HepG2 (cell line): ENCODE data around the gene TRIP6.

ENCODE experiments used
- CCAR2 ChIP-seq: fragments of 200-400 bp; formaldehyde crosslinking; optimal IDR thresholded peaks from 2 replicates; pipeline ENCODE3; 2018; ENCODE audit warnings: low read depth, mild to moderate bottlenecking, low read length, moderate library complexity
- MYNN ChIP-seq: sonication (generic); formaldehyde crosslinking; IDR thresholded peaks from 2 replicates; pipeline ENCODE4 v1.4.0; 2020; ENCODE audit warnings: mild to moderate bottlenecking, low read depth, missing genetic modification reagents
- RNF2 ChIP-seq: fragments of 450-650 bp; conservative IDR thresholded peaks from 2 replicates; pipeline ENCODE4 v1.6.1; 2016; ENCODE audit warnings: low read depth
- WIZ ChIP-seq: sonication (generic); formaldehyde crosslinking; IDR thresholded peaks from 2 replicates; pipeline ENCODE4 v1.5.1; 2020; ENCODE audit warnings: mild to moderate bottlenecking, missing genetic modification reagents
- ZNF282 ChIP-seq: fragments of 450-650 bp; IDR thresholded peaks from 2 replicates; pipeline ENCODE4 v1.6.1; 2018; ENCODE audit not compliant: partially characterized antibody
- ZNF672 ChIP-seq: sonication (generic); formaldehyde crosslinking; IDR thresholded peaks from 2 replicates; pipeline ENCODE4 v1.8.1; 2022; ENCODE audit warnings: missing genetic modification reagents
- TF ChIP-seq, protein P1 (sequence below): sonication (generic); formaldehyde crosslinking; IDR thresholded peaks from 2 replicates; pipeline ENCODE4 v1.5.0; 2020; ENCODE audit warnings: mild to moderate bottlenecking, missing genetic modification reagents, moderate library complexity
- TF ChIP-seq, protein P2 (sequence below): sonication (generic); formaldehyde crosslinking; IDR thresholded peaks from 2 replicates; pipeline ENCODE4 v1.8.1; 2023; ENCODE audit warnings: missing genetic modification reagents, inconsistent platforms, borderline replicate concordance
- TF ChIP-seq, protein P3 (sequence below): sonication (generic); formaldehyde crosslinking; IDR thresholded peaks from 2 replicates; pipeline ENCODE4 v1.8.0; 2022; ENCODE audit warnings: missing genetic modification reagents, mild to moderate bottlenecking, borderline replicate concordance
- TF ChIP-seq, protein P4 (sequence below): sonication (generic); formaldehyde crosslinking; conservative IDR thresholded peaks from 2 replicates; pipeline ENCODE4 v1.4.0; 2020; ENCODE audit warnings: missing genetic modification reagents

GRCh38 chr7:100900978-100901377 lies 33.8 kb downstream of the TRIP6 start:
- TF ChIP-seq ZNF672 (no peak), ZNF282 (no peak), CCAR2 (no peak), RNF2 (no peak), WIZ (CRISPR knock-in tag) (no peak), MYNN (CRISPR knock-in tag) (no peak)
- TF ChIP-seq, protein P1, sequence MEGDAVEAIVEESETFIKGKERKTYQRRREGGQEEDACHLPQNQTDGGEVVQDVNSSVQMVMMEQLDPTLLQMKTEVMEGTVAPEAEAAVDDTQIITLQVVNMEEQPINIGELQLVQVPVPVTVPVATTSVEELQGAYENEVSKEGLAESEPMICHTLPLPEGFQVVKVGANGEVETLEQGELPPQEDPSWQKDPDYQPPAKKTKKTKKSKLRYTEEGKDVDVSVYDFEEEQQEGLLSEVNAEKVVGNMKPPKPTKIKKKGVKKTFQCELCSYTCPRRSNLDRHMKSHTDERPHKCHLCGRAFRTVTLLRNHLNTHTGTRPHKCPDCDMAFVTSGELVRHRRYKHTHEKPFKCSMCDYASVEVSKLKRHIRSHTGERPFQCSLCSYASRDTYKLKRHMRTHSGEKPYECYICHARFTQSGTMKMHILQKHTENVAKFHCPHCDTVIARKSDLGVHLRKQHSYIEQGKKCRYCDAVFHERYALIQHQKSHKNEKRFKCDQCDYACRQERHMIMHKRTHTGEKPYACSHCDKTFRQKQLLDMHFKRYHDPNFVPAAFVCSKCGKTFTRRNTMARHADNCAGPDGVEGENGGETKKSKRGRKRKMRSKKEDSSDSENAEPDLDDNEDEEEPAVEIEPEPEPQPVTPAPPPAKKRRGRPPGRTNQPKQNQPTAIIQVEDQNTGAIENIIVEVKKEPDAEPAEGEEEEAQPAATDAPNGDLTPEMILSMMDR (CRISPR knock-in tag), result no peak
- TF ChIP-seq, protein P2, sequence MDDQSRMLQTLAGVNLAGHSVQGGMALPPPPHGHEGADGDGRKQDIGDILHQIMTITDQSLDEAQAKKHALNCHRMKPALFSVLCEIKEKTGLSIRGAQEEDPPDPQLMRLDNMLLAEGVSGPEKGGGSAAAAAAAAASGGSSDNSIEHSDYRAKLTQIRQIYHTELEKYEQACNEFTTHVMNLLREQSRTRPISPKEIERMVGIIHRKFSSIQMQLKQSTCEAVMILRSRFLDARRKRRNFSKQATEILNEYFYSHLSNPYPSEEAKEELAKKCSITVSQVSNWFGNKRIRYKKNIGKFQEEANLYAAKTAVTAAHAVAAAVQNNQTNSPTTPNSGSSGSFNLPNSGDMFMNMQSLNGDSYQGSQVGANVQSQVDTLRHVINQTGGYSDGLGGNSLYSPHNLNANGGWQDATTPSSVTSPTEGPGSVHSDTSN (CRISPR knock-in tag), result no peak
- TF ChIP-seq, protein P3, sequence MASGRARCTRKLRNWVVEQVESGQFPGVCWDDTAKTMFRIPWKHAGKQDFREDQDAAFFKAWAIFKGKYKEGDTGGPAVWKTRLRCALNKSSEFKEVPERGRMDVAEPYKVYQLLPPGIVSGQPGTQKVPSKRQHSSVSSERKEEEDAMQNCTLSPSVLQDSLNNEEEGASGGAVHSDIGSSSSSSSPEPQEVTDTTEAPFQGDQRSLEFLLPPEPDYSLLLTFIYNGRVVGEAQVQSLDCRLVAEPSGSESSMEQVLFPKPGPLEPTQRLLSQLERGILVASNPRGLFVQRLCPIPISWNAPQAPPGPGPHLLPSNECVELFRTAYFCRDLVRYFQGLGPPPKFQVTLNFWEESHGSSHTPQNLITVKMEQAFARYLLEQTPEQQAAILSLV (CRISPR knock-in tag), result no peak
- TF ChIP-seq, protein P4, sequence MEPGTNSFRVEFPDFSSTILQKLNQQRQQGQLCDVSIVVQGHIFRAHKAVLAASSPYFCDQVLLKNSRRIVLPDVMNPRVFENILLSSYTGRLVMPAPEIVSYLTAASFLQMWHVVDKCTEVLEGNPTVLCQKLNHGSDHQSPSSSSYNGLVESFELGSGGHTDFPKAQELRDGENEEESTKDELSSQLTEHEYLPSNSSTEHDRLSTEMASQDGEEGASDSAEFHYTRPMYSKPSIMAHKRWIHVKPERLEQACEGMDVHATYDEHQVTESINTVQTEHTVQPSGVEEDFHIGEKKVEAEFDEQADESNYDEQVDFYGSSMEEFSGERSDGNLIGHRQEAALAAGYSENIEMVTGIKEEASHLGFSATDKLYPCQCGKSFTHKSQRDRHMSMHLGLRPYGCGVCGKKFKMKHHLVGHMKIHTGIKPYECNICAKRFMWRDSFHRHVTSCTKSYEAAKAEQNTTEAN, result no peak
